PC-9 (cell line): ENCODE measurements around the gene MBOAT2. TPM values are rescaled to one million over a fixed set of nuclear protein-coding genes. Genes with fewer than 3 reads are reported as not detected.

Source experiments
- BruUV-seq: library from RNA; stranded (reverse); fragments of 400-500 nt; replicated peaks from 2 replicates; lab custom pipeline; 2021; lab: Mats Ljungman, UMichigan
- CTCF ChIA-PET: fragments of 300-600 bp; sonication (Branson Sonifier 250); formaldehyde crosslinking; loops from one replicate; lab custom pipeline; 2022; ENCODE audit warnings: antibody characterized with exemption; lab: Charles Lee
- POLR2A ChIA-PET: fragments of 300-600 bp; sonication (Branson Sonifier 250); formaldehyde crosslinking; loops from one replicate; lab custom pipeline; 2022; ENCODE audit warnings: antibody characterized with exemption; ENCODE audit not compliant: unreplicated experiment; lab: Charles Lee
- DNase-seq, 2 experiments: peaks; one replicate each; pipeline versions ENCODE4 v3.0.0 to v3.0.0-alpha.2; 2015 to 2022; ENCODE audit warnings: mixed read lengths in 1 of 2
- H2AFZ ChIP-seq: fragments of 200-600 bp; sonication (generic); 2 replicates; pipeline ENCODE4 v1.8.1; 2017; ENCODE audit warnings: antibody characterized with exemption
- H3F3A ChIP-seq: fragments of 200-600 bp; sonication (generic); 2 replicates; pipeline ENCODE4 v1.8.1; 2017; ENCODE audit warnings: antibody characterized with exemption, mild to moderate bottlenecking, low read depth; ENCODE audit not compliant: insufficient read depth
- H3K27ac ChIP-seq: fragments of 200-600 bp; sonication (generic); 2 replicates; pipeline ENCODE4 v1.6.1; 2016; ENCODE audit warnings: mixed run types
- H3K27me3 ChIP-seq: fragments of 200-600 bp; sonication (generic); 2 replicates; pipeline ENCODE4 v1.6.1; 2016; ENCODE audit warnings: low read depth, mixed run types; ENCODE audit not compliant: insufficient read depth
- H3K36me3 ChIP-seq: fragments of 200-600 bp; sonication (generic); 2 replicates; pipeline ENCODE4 v1.6.1; 2016; ENCODE audit warnings: low read depth, mixed run types
- H3K4me1 ChIP-seq: fragments of 200-600 bp; sonication (generic); replicated peaks from 2 replicates; pipeline ENCODE4 v1.6.1; 2016; ENCODE audit warnings: mixed run types; ENCODE audit not compliant: insufficient read depth
- H3K4me2 ChIP-seq: fragments of 200-600 bp; sonication (generic); 2 replicates; pipeline ENCODE4 v1.6.1; 2017; ENCODE audit warnings: mixed run types
- H3K4me3 ChIP-seq: fragments of 200-600 bp; sonication (generic); 2 replicates; pipeline ENCODE4 v1.6.1; 2016; ENCODE audit warnings: mixed run types
- H3K79me2 ChIP-seq: fragments of 200-600 bp; sonication (generic); 2 replicates; pipeline ENCODE4 v1.6.1; 2017; ENCODE audit warnings: low read depth, mixed run types
- H3K9me2 ChIP-seq: fragments of 200-600 bp; sonication (generic); 2 replicates; pipeline ENCODE4 v1.8.1; 2017; ENCODE audit warnings: mild to moderate bottlenecking; ENCODE audit not compliant: insufficient read depth
- H3K9me3 ChIP-seq: fragments of 200-600 bp; sonication (generic); 2 replicates; pipeline ENCODE4 v1.8.1; 2016; ENCODE audit warnings: low read depth; ENCODE audit not compliant: insufficient read depth
- H4K20me1 ChIP-seq: fragments of 200-600 bp; sonication (generic); 2 replicates; pipeline ENCODE4 v1.8.1; 2017; ENCODE audit not compliant: insufficient read depth
- EZH2 ChIP-seq: fragments of 200-600 bp; sonication (generic); IDR thresholded peaks from 2 replicates; pipeline ENCODE4 v1.8.0; 2017; ENCODE audit warnings: antibody characterized with exemption, low read depth
- intact Hi-C: fragments of 100-400 bp; cut with micrococcal nuclease; formaldehyde crosslinking; loops from one replicate; pipeline ENCODE4 v1.10.0; 2022; ENCODE audit not compliant: unreplicated experiment
- total RNA-seq: library from RNA; stranded (reverse); gene quantifications from 2 replicates; pipeline ENCODE4 v1.2.3, GENCODE V29; 2021
- TF ChIP-seq, protein P1 (sequence below): fragments of 200-600 bp; sonication (generic); conservative IDR thresholded peaks from 2 replicates; pipeline ENCODE4 v1.6.1; 2017; ENCODE audit warnings: mixed run types, antibody characterized with exemption, mild to moderate bottlenecking, moderate library complexity

Gene MBOAT2
- total RNA-seq, 1 experiment from 2014 or later: 57.7 TPM

DNA sequence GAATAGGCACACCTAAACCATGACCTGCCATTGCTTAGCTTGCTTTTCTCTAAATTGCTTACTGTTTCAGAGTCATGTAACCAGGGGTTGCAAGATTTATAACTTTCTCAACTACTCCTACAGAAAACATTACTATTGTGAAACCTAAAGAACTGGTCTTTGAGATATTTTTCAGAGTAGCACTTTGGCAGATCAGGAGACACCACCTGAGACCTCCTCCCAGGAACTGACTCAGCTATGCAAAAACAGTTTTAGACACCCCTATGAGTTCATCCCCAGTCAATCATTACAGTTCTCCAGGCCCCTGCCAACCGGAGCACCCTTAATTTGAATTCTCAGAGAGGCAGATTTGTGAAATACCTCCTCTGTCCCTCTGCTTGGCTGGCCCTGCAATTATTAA lies 80.3 kb downstream of the MBOAT2 start:
- Histone ChIP-seq H2AFZ (no peak overlapping the region), H3F3A (no peaks in the 10 kb centered on the region), H3K79me2 (no peaks in the 10 kb centered on the region; the same call in 1 of the 2 replicates), H3K4me1 (no peaks in the 10 kb centered on the region; the same call in 1 of the 2 replicates), H4K20me1 (no peaks in the 10 kb centered on the region), H3K4me2 (no peak overlapping the region), H3K27ac (no peak overlapping the region), H3K4me3 (no peak overlapping the region), H3K27me3 (no peaks in the 10 kb centered on the region), H3K9me3 (no peaks in the 10 kb centered on the region), H3K36me3 (no peaks in the 10 kb centered on the region), H3K9me2 (no peaks in the 10 kb centered on the region)
- no peak for DNase-seq
- intact Hi-C loops: no loop called here
- POLR2A ChIA-PET: no interaction called here
- CTCF ChIA-PET: no interaction called here
- no TSS peak for BruUV-seq
- TF ChIP-seq, protein P1, sequence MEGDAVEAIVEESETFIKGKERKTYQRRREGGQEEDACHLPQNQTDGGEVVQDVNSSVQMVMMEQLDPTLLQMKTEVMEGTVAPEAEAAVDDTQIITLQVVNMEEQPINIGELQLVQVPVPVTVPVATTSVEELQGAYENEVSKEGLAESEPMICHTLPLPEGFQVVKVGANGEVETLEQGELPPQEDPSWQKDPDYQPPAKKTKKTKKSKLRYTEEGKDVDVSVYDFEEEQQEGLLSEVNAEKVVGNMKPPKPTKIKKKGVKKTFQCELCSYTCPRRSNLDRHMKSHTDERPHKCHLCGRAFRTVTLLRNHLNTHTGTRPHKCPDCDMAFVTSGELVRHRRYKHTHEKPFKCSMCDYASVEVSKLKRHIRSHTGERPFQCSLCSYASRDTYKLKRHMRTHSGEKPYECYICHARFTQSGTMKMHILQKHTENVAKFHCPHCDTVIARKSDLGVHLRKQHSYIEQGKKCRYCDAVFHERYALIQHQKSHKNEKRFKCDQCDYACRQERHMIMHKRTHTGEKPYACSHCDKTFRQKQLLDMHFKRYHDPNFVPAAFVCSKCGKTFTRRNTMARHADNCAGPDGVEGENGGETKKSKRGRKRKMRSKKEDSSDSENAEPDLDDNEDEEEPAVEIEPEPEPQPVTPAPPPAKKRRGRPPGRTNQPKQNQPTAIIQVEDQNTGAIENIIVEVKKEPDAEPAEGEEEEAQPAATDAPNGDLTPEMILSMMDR: no peak
- TF ChIP-seq EZH2: no peak

DNA sequence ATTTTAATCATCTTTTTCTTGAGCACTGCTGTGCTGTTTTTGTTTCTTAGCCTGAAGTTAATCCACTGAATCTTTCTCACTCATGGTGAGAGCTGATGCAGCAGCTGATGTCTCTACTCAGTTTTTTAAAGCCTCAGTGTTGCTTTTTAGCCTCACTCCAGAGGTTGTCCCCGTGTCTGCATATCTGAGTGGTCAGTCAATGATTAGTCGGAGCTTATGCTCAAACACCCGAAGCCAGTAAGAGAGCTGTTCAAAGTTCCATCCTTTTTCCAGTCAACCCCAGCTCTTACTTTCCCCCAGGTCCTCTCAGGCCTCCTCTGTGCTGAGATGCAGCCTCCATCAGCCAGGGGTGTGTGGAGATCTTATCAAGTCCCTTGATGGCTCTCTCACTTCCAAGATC lies 81.1 kb downstream of the MBOAT2 start:
- no peak overlapping the region for H3K4me3 ChIP-seq
- no peaks in the 10 kb centered on the region for H3K36me3 ChIP-seq
- no peaks in the 10 kb centered on the region for H3K79me2 ChIP-seq
- H3K4me2 ChIP-seq: no peak overlapping the region
- H3K9me3 ChIP-seq: no peaks in the 10 kb centered on the region
- BruUV-seq: no TSS peak
- no peaks in the 10 kb centered on the region; the same call in 1 of the 2 replicates for H3K4me1 ChIP-seq
- no peak for TF ChIP-seq EZH2
- TF ChIP-seq, protein P1: no peak
- no peaks in the 10 kb centered on the region for H3K27me3 ChIP-seq
- intact Hi-C loops: no loop called here
- ChIA-PET POLR2A (no interaction called here), CTCF (no interaction called here)
- no peaks in the 10 kb centered on the region for H3K9me2 ChIP-seq
- no peaks in the 10 kb centered on the region for H3F3A ChIP-seq
- no peak overlapping the region for H2AFZ ChIP-seq
- DNase-seq: no peak
- no peak overlapping the region for H3K27ac ChIP-seq
- H4K20me1 ChIP-seq: no peaks in the 10 kb centered on the region

DNA sequence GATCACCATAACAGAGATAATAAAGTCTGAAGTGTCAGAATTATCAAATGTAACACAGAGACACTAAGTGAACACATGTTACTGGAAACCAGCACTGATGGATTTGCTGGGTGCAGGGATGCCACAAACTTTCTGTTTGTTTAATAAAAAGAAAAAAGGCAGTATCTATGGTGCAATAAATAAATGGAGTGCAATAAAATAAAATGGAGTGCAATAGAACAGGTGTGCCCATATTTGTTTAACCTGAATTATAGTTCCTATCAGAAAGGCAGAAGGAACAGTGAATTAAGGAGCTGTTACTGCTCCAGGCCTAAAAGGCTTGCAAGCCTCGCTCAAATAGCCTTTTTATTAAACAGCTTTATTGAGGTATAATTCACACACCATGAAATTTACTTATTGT lies 85.1 kb downstream of the MBOAT2 start:
- 0 out of 2 replicates have a peak, but pooled peaks cover 10% of the 10 kb centered on the region for H3K36me3 ChIP-seq
- intact Hi-C loops: no loop called here
- H3K4me2 ChIP-seq: no peak overlapping the region
- 0 out of 2 replicates have a peak, but pooled peaks cover 4% of the 10 kb centered on the region for H3F3A ChIP-seq
- H3K27ac ChIP-seq: no peak overlapping the region
- DNase-seq: no peak
- H3K9me2 ChIP-seq: no peaks in the 10 kb centered on the region
- H3K27me3 ChIP-seq: no peaks in the 10 kb centered on the region
- CTCF ChIA-PET: no interaction called here
- no peak for TF ChIP-seq EZH2
- TF ChIP-seq, protein P1: no peak
- H3K4me1 ChIP-seq: no peaks in the 10 kb centered on the region; the same call in 1 of the 2 replicates
- H3K79me2 ChIP-seq: no peaks in the 10 kb centered on the region
- BruUV-seq: no TSS peak
- no peak overlapping the region for H3K4me3 ChIP-seq
- no peaks in the 10 kb centered on the region for H4K20me1 ChIP-seq
- no peak overlapping the region for H2AFZ ChIP-seq
- no peaks in the 10 kb centered on the region for H3K9me3 ChIP-seq
- POLR2A ChIA-PET: no interaction called here
